WTC11 (cell line): ENCODE data around the gene TXNRD1.

Experiments used
- TF ChIP-seq, protein P1 (sequence below): fragments of 200-600 bp; IDR thresholded peaks from 2 replicates; pipeline ENCODE4 v1.8.0; 2022; ENCODE audit warnings: antibody characterized with exemption
- TF ChIP-seq, protein P2 (sequence below): sonication (generic); formaldehyde crosslinking; IDR thresholded peaks from 2 replicates; pipeline ENCODE4 v1.8.1; 2023; ENCODE audit warnings: mild to moderate bottlenecking, moderate library complexity, missing genetic modification reagents

DNA sequence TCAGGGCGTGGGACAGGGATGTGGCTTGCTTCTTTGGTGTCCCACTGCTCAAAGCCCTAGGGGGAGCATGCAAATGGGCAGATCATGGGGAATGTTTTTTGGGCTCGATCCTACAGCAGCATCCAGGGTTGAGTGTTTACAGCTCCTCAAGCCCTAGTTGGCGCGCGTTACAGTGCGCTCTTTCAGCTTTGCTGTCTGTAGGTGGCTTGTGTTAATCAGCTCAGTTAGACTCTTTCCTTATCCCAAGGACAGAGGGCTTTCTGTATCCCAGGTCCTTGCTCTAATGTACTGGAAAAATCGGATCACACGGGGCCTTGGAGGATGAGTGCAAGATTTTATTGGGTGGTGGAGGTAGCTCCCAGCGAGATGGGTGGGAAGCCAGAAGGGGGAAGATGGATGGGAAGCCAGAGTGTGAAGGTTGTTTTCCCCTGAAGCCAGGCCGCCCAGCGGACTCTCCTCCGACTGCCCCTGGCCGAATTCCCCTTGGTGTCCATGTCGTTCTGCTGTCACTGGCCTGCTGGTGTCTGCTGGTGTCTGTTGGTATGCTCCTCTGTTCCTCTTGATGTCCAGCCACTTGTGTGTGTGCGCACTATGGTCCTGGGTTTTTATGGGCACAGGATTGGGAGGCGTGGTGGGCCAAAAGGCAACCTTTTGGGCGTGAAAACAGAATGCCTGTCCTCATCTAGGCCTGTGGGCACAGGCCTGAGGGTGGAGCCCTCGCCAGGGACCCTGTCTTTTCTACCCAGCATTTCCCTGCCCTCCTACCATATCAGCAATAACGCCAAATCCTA lies 10.7 kb upstream of the TXNRD1 start:
- TF ChIP-seq, protein P1, sequence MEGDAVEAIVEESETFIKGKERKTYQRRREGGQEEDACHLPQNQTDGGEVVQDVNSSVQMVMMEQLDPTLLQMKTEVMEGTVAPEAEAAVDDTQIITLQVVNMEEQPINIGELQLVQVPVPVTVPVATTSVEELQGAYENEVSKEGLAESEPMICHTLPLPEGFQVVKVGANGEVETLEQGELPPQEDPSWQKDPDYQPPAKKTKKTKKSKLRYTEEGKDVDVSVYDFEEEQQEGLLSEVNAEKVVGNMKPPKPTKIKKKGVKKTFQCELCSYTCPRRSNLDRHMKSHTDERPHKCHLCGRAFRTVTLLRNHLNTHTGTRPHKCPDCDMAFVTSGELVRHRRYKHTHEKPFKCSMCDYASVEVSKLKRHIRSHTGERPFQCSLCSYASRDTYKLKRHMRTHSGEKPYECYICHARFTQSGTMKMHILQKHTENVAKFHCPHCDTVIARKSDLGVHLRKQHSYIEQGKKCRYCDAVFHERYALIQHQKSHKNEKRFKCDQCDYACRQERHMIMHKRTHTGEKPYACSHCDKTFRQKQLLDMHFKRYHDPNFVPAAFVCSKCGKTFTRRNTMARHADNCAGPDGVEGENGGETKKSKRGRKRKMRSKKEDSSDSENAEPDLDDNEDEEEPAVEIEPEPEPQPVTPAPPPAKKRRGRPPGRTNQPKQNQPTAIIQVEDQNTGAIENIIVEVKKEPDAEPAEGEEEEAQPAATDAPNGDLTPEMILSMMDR, result no peak
- TF ChIP-seq, protein P2, sequence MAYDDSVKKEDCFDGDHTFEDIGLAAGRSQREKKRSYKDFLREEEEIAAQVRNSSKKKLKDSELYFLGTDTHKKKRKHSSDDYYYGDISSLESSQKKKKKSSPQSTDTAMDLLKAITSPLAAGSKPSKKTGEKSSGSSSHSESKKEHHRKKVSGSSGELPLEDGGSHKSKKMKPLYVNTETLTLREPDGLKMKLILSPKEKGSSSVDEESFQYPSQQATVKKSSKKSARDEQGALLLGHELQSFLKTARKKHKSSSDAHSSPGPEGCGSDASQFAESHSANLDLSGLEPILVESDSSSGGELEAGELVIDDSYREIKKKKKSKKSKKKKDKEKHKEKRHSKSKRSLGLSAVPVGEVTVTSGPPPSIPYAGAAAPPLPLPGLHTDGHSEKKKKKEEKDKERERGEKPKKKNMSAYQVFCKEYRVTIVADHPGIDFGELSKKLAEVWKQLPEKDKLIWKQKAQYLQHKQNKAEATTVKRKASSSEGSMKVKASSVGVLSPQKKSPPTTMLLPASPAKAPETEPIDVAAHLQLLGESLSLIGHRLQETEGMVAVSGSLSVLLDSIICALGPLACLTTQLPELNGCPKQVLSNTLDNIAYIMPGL (CRISPR knock-in tag), result no peak
